Measurements from ENCODE around the gene SRGAP1. TPM values are rescaled to one million over a fixed set of nuclear protein-coding genes. Genes with fewer than 3 reads are reported as not detected.

Gene SRGAP1
- total and polyA plus RNA-seq, 2 of the 13 experiments (the other 11 are each of a cell fraction or from before 2014, with no cell fraction given), result 1.6 to 3.4 TPM

DNA sequence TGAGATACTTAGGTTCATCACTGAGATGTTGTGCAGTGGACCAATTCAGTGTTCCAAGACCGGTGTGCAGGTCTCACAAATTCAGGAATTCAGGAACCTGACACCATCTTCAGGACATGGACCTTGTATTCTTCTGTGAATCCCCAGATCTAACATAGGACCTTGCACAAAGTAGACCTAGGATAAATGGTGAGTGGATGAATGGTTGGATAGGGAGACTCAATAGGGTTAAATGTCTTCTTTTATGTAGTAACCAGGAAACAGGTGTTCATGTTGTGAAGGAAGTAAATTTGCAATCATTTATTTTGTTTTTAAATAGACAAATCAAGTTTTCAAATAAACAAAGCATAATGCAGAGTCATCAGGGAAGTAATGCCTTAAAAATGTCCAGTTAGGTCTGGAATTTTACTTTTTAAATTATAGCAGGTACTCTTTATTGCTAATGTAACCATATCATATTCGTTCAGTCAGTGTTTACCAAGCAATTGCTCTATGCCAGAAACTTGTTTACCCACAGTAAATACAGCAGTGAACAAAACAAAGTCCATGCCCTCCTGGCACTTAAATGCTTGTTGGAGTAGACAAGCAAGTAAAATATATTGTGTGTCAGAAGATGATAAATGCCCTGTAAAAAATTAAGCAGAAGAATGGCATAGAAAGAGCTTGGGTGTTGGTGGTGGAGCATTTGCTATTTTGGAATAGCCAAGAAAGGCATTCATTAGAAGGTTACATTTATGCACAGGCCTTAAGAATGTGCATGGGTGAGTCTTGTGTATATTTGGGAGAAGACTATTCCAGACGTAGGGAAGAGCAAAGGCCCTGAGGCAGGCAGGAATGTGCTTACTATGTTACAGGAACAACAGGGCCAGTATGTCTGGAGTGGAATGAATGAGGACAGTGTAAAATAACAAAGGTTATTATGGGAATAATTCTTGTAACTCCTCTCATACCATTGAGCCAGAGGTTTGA is 38.5 kb upstream of the SRGAP1 start (continued):
- TF ChIP-seq ARID5B (CRISPR knock-in tag; IDR thresholded peaks at IDR 0.05) (peak; percentile 71), ZKSCAN5 (CRISPR knock-in tag; IDR thresholded peaks at IDR 0.05) (no peak), SRF (IDR thresholded peaks at IDR 0.05; ENCODE audit: low read depth, low read length) (no peak), ZNF644 (CRISPR knock-in tag; IDR thresholded peaks at IDR 0.05; ENCODE audit: low read depth) (no peak), KDM5B (CRISPR knock-in tag; IDR thresholded peaks at IDR 0.05; ENCODE audit: borderline replicate concordance) (no peak), ARID3A (IDR thresholded peaks at IDR 0.05; ENCODE audit: low read depth, low read length) (peak; percentile 57; the same call in 1 of the 2 replicates), ZMYM3 (CRISPR knock-in tag; IDR thresholded peaks at IDR 0.05) (0 out of 2 replicates have a peak, but pooled peaks have one; percentile 34), ZNF446 (CRISPR knock-in tag; IDR thresholded peaks at IDR 0.05) (no peak), SOX13 (IDR thresholded peaks at IDR 0.05) (no peak), SOX13 (CRISPR knock-in tag; conservative IDR thresholded peaks at IDR 0.05 in 1 of 2, IDR thresholded peaks at IDR 0.05 in 1 of 2) (peak in 1 of 2 experiments; percentile 51; a peak in 1 of 4 replicates), HNF4A (CRISPR knock-in tag; IDR thresholded peaks at IDR 0.05) (peak; percentile 32; the same call in 1 of the 2 replicates)
- TF ChIP-seq, protein P1, sequence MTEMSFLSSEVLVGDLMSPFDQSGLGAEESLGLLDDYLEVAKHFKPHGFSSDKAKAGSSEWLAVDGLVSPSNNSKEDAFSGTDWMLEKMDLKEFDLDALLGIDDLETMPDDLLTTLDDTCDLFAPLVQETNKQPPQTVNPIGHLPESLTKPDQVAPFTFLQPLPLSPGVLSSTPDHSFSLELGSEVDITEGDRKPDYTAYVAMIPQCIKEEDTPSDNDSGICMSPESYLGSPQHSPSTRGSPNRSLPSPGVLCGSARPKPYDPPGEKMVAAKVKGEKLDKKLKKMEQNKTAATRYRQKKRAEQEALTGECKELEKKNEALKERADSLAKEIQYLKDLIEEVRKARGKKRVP (CRISPR knock-in tag; IDR thresholded peaks at IDR 0.05), result 0 out of 4 replicates have a peak, but pooled peaks of 1 of the 2 experiments have one; percentile 18
- TF ChIP-seq, protein P2, sequence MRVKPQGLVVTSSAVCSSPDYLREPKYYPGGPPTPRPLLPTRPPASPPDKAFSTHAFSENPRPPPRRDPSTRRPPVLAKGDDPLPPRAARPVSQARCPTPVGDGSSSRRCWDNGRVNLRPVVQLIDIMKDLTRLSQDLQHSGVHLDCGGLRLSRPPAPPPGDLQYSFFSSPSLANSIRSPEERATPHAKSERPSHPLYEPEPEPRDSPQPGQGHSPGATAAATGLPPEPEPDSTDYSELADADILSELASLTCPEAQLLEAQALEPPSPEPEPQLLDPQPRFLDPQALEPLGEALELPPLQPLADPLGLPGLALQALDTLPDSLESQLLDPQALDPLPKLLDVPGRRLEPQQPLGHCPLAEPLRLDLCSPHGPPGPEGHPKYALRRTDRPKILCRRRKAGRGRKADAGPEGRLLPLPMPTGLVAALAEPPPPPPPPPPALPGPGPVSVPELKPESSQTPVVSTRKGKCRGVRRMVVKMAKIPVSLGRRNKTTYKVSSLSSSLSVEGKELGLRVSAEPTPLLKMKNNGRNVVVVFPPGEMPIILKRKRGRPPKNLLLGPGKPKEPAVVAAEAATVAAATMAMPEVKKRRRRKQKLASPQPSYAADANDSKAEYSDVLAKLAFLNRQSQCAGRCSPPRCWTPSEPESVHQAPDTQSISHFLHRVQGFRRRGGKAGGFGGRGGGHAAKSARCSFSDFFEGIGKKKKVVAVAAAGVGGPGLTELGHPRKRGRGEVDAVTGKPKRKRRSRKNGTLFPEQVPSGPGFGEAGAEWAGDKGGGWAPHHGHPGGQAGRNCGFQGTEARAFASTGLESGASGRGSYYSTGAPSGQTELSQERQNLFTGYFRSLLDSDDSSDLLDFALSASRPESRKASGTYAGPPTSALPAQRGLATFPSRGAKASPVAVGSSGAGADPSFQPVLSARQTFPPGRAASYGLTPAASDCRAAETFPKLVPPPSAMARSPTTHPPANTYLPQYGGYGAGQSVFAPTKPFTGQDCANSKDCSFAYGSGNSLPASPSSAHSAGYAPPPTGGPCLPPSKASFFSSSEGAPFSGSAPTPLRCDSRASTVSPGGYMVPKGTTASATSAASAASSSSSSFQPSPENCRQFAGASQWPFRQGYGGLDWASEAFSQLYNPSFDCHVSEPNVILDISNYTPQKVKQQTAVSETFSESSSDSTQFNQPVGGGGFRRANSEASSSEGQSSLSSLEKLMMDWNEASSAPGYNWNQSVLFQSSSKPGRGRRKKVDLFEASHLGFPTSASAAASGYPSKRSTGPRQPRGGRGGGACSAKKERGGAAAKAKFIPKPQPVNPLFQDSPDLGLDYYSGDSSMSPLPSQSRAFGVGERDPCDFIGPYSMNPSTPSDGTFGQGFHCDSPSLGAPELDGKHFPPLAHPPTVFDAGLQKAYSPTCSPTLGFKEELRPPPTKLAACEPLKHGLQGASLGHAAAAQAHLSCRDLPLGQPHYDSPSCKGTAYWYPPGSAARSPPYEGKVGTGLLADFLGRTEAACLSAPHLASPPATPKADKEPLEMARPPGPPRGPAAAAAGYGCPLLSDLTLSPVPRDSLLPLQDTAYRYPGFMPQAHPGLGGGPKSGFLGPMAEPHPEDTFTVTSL (CRISPR knock-in tag; IDR thresholded peaks at IDR 0.05; ENCODE audit: borderline replicate concordance), result peak; percentile 87; the same call in 1 of the 2 replicates
